ENCODE data around the gene EPC1.

GRCh38 chr10:32227802-32228201 lies 119.2 kb downstream of the EPC1 start:
- no peak for TF ChIP-seq POLR2A (IDR thresholded peaks at IDR 0.05; ENCODE audit: low read depth, low read length)
- no peak for TF ChIP-seq TAF1 (IDR thresholded peaks at IDR 0.05; ENCODE audit: borderline replicate concordance, low read depth, low read length)

All from GM12892 (cell line).